RWPE2 (cell line): Measurements from ENCODE around the gene ST7L.

ENCODE experiments used
- ATAC-seq: fragments of 200-7000 bp; cut with Tn5 transposase; 3 replicates; pipeline ENCODE4 v1.9.1; 2021; ENCODE audit warnings: low read depth
- DNase-seq: peaks from one replicate; pipeline ENCODE4 v3.0.0-alpha.2; 2020; ENCODE audit warnings: low spot score
- H3K27ac ChIP-seq: fragments of 450-650 bp; 2 replicates; pipeline ENCODE4 v1.5.1; 2017; ENCODE audit warnings: mild to moderate bottlenecking; ENCODE audit not compliant: poor library complexity, severe bottlenecking
- H3K27me3 ChIP-seq: fragments of 250-450 bp; sonication (Bioruptor Pico); 2 replicates; pipeline ENCODE4 v1.5.1; 2021; ENCODE audit warnings: mild to moderate bottlenecking, moderate library complexity; ENCODE audit not compliant: insufficient read depth, poor library complexity, severe bottlenecking
- H3K36me3 ChIP-seq: fragments of 250-450 bp; sonication (Bioruptor Pico); 2 replicates; pipeline ENCODE4 v1.5.1; 2020; ENCODE audit warnings: low read depth, mild to moderate bottlenecking, moderate library complexity
- H3K4me1 ChIP-seq: fragments of 250-450 bp; sonication (Bioruptor Pico); 2 replicates; pipeline ENCODE4 v1.5.1; 2021; ENCODE audit warnings: mild to moderate bottlenecking, moderate library complexity; ENCODE audit not compliant: insufficient read depth, poor library complexity, severe bottlenecking
- H3K4me3 ChIP-seq: fragments of 250-450 bp; sonication (Bioruptor Pico); 2 replicates; pipeline ENCODE4 v1.5.1; 2021; ENCODE audit warnings: mild to moderate bottlenecking, moderate library complexity; ENCODE audit not compliant: severe bottlenecking
- H3K9me3 ChIP-seq: fragments of 250-450 bp; sonication (Bioruptor Pico); 2 replicates; pipeline ENCODE4 v1.5.1; 2021; ENCODE audit warnings: mild to moderate bottlenecking, moderate library complexity; ENCODE audit not compliant: severe bottlenecking
- CTCF ChIP-seq: fragments of 450-650 bp; IDR thresholded peaks from one replicate; pipeline ENCODE4 v1.5.1; 2017; ENCODE audit warnings: mild to moderate bottlenecking, moderate library complexity; ENCODE audit not compliant: poor library complexity, severe bottlenecking

Gene ST7L

GRCh38 chr1:112557385-112557784, 61.6 kb downstream of the ST7L start:
- H3K4me3 ChIP-seq = no peak overlapping the region
- no peak for TF ChIP-seq CTCF
- H3K27me3 ChIP-seq = no peaks in the 10 kb centered on the region
- H3K9me3 ChIP-seq = no peaks in the 10 kb centered on the region
- no peak overlapping the region for H3K27ac ChIP-seq
- DNase-seq = no peak
- peaks cover 21% of the 10 kb centered on the region for H3K36me3 ChIP-seq
- no peak for ATAC-seq
- H3K4me1 ChIP-seq = no peaks in the 10 kb centered on the region

- H3K4me1 ChIP-seq = no peaks in the 10 kb centered on the region
- no peaks in the 10 kb centered on the region for H3K27me3 ChIP-seq
- peaks cover 27% of the 10 kb centered on the region for H3K36me3 ChIP-seq
- DNase-seq = no peak
- no peak overlapping the region for H3K27ac ChIP-seq
- H3K4me3 ChIP-seq = no peak overlapping the region
- H3K9me3 ChIP-seq = no peaks in the 10 kb centered on the region
- no peak for TF ChIP-seq CTCF
- no peak for ATAC-seq
Measured at GRCh38 chr1:112554411-112554810, 64.5 kb downstream of the ST7L start.

- Histone ChIP-seq H3K4me1 (peaks cover 14% of the 10 kb centered on the region), H3K27ac (no peak overlapping the region), H3K36me3 (peaks cover 6% of the 10 kb centered on the region), H3K9me3 (no peaks in the 10 kb centered on the region), H3K4me3 (no peak overlapping the region), H3K27me3 (no peaks in the 10 kb centered on the region)
- DNase-seq = no peak
- ATAC-seq = no peak
- TF ChIP-seq CTCF = no peak
Measured at GRCh38 chr1:112549590-112549989, 69.4 kb downstream of the ST7L start.

- Histone ChIP-seq H3K27ac (no peak overlapping the region), H3K27me3 (no peaks in the 10 kb centered on the region), H3K4me1 (peaks cover 24% of the 10 kb centered on the region), H3K4me3 (no peak overlapping the region), H3K9me3 (no peaks in the 10 kb centered on the region), H3K36me3 (peaks cover 6% of the 10 kb centered on the region; the same call in 1 of the 2 replicates)
- DNase-seq = no peak
- TF ChIP-seq CTCF = no peak
- no peak for ATAC-seq
Measured at GRCh38 chr1:112548547-112548946, 70.4 kb downstream of the ST7L start.

- TF ChIP-seq CTCF = no peak
- ATAC-seq = no peak
- no peak overlapping the region for H3K4me3 ChIP-seq
- no peaks in the 10 kb centered on the region for H3K27me3 ChIP-seq
- peak overlapping the region; percentile 93 for H3K27ac ChIP-seq
- H3K4me1 ChIP-seq = peaks cover 30% of the 10 kb centered on the region
- H3K9me3 ChIP-seq = no peaks in the 10 kb centered on the region
- no peak for DNase-seq
- peaks cover 16% of the 10 kb centered on the region for H3K36me3 ChIP-seq
Measured at GRCh38 chr1:112546076-112546475, 72.9 kb downstream of the ST7L start.
